B cell (primary cell): ENCODE data around the gene TERB2. TPM values are rescaled to one million over a fixed set of nuclear protein-coding genes. Genes with fewer than 3 reads are reported as not detected.
"Not testable (repeated sequence)": the region's sequence is repeated elsewhere in the genome, so short reads cannot be mapped to it uniquely, and the experiment has no call there.

Experiments used
- ATAC-seq: fragments of 200-7000 bp; cut with Tn5 transposase; one replicate; pipeline ENCODE4 v1.10.0; 2021; ENCODE audit warnings: low read depth, mild to moderate bottlenecking, moderate number of reproducible peaks, moderate library complexity
- CTCF ChIA-PET: fragments of 350-600 bp; sonication (Branson Sonifier 250); formaldehyde crosslinking; loops from one replicate; lab custom pipeline; 2021; ENCODE audit warnings: antibody characterized with exemption, inconsistent platforms; lab: Charles Lee
- POLR2A ChIA-PET: fragments of 350-600 bp; sonication (Branson Sonifier 250); formaldehyde crosslinking; loops from one replicate; lab custom pipeline; 2021; ENCODE audit warnings: antibody characterized with exemption; lab: Charles Lee
- DNase-seq: peaks from one replicate; pipeline ENCODE4 v3.0.0; 2013
- H2AFZ ChIP-seq: 2 replicates; pipeline ENCODE4 v1.6.1; 2012; ENCODE audit warnings: mild to moderate bottlenecking, low read depth, low read length; ENCODE audit not compliant: insufficient read depth, poor library complexity, severe bottlenecking
- H3K27ac ChIP-seq, 2 donors: 1 replicate in 1 of 2; 2 replicates in 1 of 2; pipeline ENCODE4 v1.5.1; 2012 to 2013; ENCODE audit warnings: low read length in 2 of 2, mild to moderate bottlenecking in 2 of 2, moderate library complexity in 1 of 2
- H3K27me3 ChIP-seq, 4 experiments: fragments of 200-600 bp in 1 of 4; sonication (generic) in 1 of 4; replicated peaks in 1 of 4; 1 replicate in 2 of 4; 2 replicates in 2 of 4; pipeline versions ENCODE4 v1.6.1 to v1.7.0; 2013 to 2016; ENCODE audit warnings: low read length in 3 of 4, mild to moderate bottlenecking in 2 of 4, mixed read lengths in 1 of 4, moderate library complexity in 1 of 4; ENCODE audit not compliant: insufficient read depth in 4 of 4, control insufficient read depth in 3 of 4; ENCODE audit errors: control extremely low read depth in 1 of 4
- H3K36me3 ChIP-seq, 2 experiments: replicated peaks in 1 of 2; 1 replicate in 1 of 2; 2 replicates in 1 of 2; pipeline versions ENCODE4 v1.6.1 to v1.7.1; 2013; ENCODE audit warnings: low read length in 1 of 2; ENCODE audit not compliant: insufficient read depth in 2 of 2, control insufficient read depth in 1 of 2; ENCODE audit errors: control extremely low read depth in 1 of 2, extremely low read depth in 1 of 2
- H3K4me1 ChIP-seq, 2 donors: fragments of 200-600 bp in 1 of 2; sonication (generic) in 1 of 2; 1 replicate in 1 of 2; 2 replicates in 1 of 2; pipeline versions ENCODE4 v1.5.1 to v1.6.1; 2013 to 2017; ENCODE audit warnings: low read length in 2 of 2; ENCODE audit not compliant: control insufficient read depth in 2 of 2, insufficient read depth in 2 of 2
- H3K4me2 ChIP-seq: replicated peaks from 2 replicates; pipeline ENCODE3; 2012; ENCODE audit warnings: mild to moderate bottlenecking, low read depth, low read length; ENCODE audit not compliant: poor library complexity, severe bottlenecking
- H3K4me3 ChIP-seq, 5 experiments: fragments of 200-600 bp in 1 of 5; sonication (generic) in 1 of 5; 1 replicate in 3 of 5; 2 replicates in 2 of 5; pipeline versions ENCODE4 v1.5.1 to v1.7.0; 2011 to 2016; ENCODE audit warnings: low read length in 4 of 5, mild to moderate bottlenecking in 4 of 5, low read depth in 2 of 5, control low read depth in 1 of 5, moderate library complexity in 1 of 5; ENCODE audit not compliant: insufficient read depth in 1 of 5; ENCODE audit errors: control extremely low read depth in 1 of 5, extremely low read depth in 1 of 5
- H3K79me2 ChIP-seq: fragments of 200-600 bp; sonication (generic); one replicate; pipeline ENCODE4 v1.6.0; 2016; ENCODE audit warnings: low read length; ENCODE audit not compliant: control insufficient read depth, insufficient read depth
- H3K9ac ChIP-seq: fragments of 200-600 bp; sonication (generic); 2 replicates; pipeline ENCODE4 v1.6.1; 2017; ENCODE audit warnings: mild to moderate bottlenecking, low read length, moderate library complexity
- H3K9me3 ChIP-seq, 3 donors: one replicate each; pipeline versions ENCODE4 v1.6.1 to v1.7.1; 2013; ENCODE audit warnings: low read length in 2 of 3; ENCODE audit not compliant: control insufficient read depth in 2 of 3, insufficient read depth in 1 of 3; ENCODE audit errors: control extremely low read depth in 1 of 3
- H4K20me1 ChIP-seq: 2 replicates; pipeline ENCODE4 v1.6.0; 2012; ENCODE audit warnings: mild to moderate bottlenecking, low read length; ENCODE audit not compliant: insufficient read depth, control insufficient read depth, poor library complexity, severe bottlenecking
- H3K27ac Mint-ChIP-seq: one replicate; pipeline ENCODE4 v1.8.0; 2021; ENCODE audit warnings: mixed read lengths
- H3K27me3 Mint-ChIP-seq: one replicate; pipeline ENCODE4 v1.8.0; 2021; ENCODE audit warnings: mixed read lengths
- H3K4me1 Mint-ChIP-seq: one replicate; pipeline ENCODE4 v1.8.0; 2021; ENCODE audit warnings: mixed read lengths
- H3K4me3 Mint-ChIP-seq: one replicate; pipeline ENCODE4 v1.8.0; 2021; ENCODE audit warnings: mixed read lengths
- H3K9me3 Mint-ChIP-seq: one replicate; pipeline ENCODE4 v1.8.0; 2022; ENCODE audit warnings: mixed read lengths; ENCODE audit not compliant: insufficient read depth
- EZH2 ChIP-seq: IDR thresholded peaks from 2 replicates; pipeline ENCODE4 v1.6.1; 2012; ENCODE audit warnings: borderline replicate concordance, low read depth, mild to moderate bottlenecking, moderate library complexity, low read length; ENCODE audit not compliant: insufficient read depth, poor library complexity, severe bottlenecking
- WGBS: methylation state at CpG from one replicate; pipeline ENCODE4 v1.1.5; 2013; ENCODE audit warnings: missing lambda C conversion rate; ENCODE audit not compliant: insufficient coverage; 5-methylcytosine and 5-hydroxymethylcytosine counted together
- intact Hi-C: fragments of 100-400 bp; cut with micrococcal nuclease; formaldehyde crosslinking; loops from one replicate; pipeline ENCODE4 v1.10.0; 2022
- polyA plus RNA-seq: library from polyadenylated mRNA; depleted of rRNA; stranded (reverse); fragments of >200 nt; gene quantifications from 2 replicates; pipeline ENCODE4 v1.2.3, GENCODE V29; 2012
- total RNA-seq, 2 donors: library from RNA; stranded (reverse); fragments of 120-200 nt in 1 of 2; gene quantifications; 1 replicate in 1 of 2; 2 replicates in 1 of 2; pipeline versions ENCODE4 v1.2.3 to v1.2.4, GENCODE V29; 2013 to 2022
- TF ChIP-seq, protein P1 (sequence below): fragments of 200-600 bp; IDR thresholded peaks from one replicate; pipeline ENCODE4 v1.8.0; 2022; ENCODE audit warnings: antibody characterized with exemption, mild to moderate bottlenecking

The TERB2 gene
- total and polyA plus RNA-seq, 2 donors (not counting 1 experiment from before 2014, with no cell fraction given), result not detected

DNA sequence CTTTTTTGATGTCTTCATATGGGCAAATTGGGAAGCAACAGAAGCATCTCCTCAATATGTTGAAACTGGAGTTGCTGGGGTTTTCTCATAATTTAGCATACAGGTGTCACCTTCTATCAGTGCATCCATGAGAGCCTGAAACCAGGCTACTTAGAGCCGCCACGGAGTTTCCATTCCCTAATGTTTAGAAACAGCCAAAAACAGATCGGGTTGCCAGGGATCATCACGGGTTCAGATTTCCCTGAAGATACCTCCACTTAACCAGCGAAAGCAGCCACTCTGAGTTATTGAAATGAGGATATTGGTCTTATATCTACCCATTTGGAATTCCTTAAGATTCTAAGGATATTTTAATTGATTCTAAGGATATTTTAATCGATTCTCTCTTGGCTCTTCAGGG is 14.5 kb downstream of the TERB2 start:
- H2AFZ ChIP-seq, result no peak overlapping the region
- no peak overlapping the region for H3K27ac ChIP-seq
- Mint-ChIP-seq H3K27ac (no peak overlapping the region), H3K4me3 (no peak overlapping the region), H3K27me3 (peaks cover 9% of the 10 kb centered on the region), H3K4me1 (no peaks in the 10 kb centered on the region), H3K9me3 (no peaks in the 10 kb centered on the region)
- H3K4me2 ChIP-seq, result no peak overlapping the region
- DNase-seq, result no peak
- H4K20me1 ChIP-seq, result no peaks in the 10 kb centered on the region
- POLR2A ChIA-PET, result no interaction called here
- TF ChIP-seq EZH2, result no peak
- TF ChIP-seq, protein P1, sequence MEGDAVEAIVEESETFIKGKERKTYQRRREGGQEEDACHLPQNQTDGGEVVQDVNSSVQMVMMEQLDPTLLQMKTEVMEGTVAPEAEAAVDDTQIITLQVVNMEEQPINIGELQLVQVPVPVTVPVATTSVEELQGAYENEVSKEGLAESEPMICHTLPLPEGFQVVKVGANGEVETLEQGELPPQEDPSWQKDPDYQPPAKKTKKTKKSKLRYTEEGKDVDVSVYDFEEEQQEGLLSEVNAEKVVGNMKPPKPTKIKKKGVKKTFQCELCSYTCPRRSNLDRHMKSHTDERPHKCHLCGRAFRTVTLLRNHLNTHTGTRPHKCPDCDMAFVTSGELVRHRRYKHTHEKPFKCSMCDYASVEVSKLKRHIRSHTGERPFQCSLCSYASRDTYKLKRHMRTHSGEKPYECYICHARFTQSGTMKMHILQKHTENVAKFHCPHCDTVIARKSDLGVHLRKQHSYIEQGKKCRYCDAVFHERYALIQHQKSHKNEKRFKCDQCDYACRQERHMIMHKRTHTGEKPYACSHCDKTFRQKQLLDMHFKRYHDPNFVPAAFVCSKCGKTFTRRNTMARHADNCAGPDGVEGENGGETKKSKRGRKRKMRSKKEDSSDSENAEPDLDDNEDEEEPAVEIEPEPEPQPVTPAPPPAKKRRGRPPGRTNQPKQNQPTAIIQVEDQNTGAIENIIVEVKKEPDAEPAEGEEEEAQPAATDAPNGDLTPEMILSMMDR, result no peak
- H3K9me3 ChIP-seq, result no peaks in the 10 kb centered on the region
- WGBS, result 100% methylated on average over 2 of the region's 6 CpGs
- CTCF ChIA-PET, result interaction anchor here (5.2 kb wide), 1 partner anchor 147 kb away, joined by 58 read pairs; no protein-coding TSS in a partner anchor
- H3K4me3 ChIP-seq, result no peak overlapping the region
- H3K9ac ChIP-seq, result no peak overlapping the region
- H3K4me1 ChIP-seq, result no peaks in the 10 kb centered on the region
- intact Hi-C loops, result no loop called here
- no peaks in the 10 kb centered on the region for H3K27me3 ChIP-seq
- no peaks in the 10 kb centered on the region for H3K36me3 ChIP-seq
- ATAC-seq, result no peak
- H3K79me2 ChIP-seq, result no peaks in the 10 kb centered on the region

DNA sequence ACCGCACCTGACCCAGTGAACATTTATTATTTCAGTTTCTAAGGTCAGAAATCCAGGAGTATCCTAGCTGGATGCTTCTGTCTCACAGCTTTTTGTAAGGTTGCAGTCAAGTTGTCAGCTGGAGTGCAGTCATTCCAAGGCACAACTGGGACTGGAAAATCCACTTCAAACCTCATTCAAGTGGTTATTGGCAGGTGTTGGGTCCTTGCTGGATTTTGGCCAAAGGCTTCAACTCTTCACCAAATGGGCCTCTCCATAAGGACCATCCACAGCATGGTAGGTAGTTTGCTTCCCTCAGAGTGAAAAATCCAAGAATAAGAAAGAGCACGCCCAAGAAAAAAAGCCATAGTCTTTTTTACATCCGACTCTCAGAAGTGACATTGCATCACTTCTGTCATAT is 19.7 kb downstream of the TERB2 start:
- H4K20me1 ChIP-seq, H3K4me1 Mint-ChIP-seq, H3K4me3 ChIP-seq, H3K4me2 ChIP-seq, H3K27ac Mint-ChIP-seq, intact Hi-C loops, H3K27me3 ChIP-seq, POLR2A ChIA-PET, H3K9ac ChIP-seq, H3K79me2 ChIP-seq, H3K4me3 Mint-ChIP-seq, H3K4me1 ChIP-seq, H2AFZ ChIP-seq, H3K9me3 Mint-ChIP-seq, H3K9me3 ChIP-seq, H3K27ac ChIP-seq, ATAC-seq, DNase-seq, H3K36me3 ChIP-seq, H3K27me3 Mint-ChIP-seq: not testable (repeated sequence)
- CTCF ChIA-PET, result interaction anchor here (1.2 kb wide), 1 partner anchor 142 kb away, joined by 4 read pairs; no protein-coding TSS in a partner anchor
- 90% methylated on average over 1 of the region's 3 CpGs for WGBS

DNA sequence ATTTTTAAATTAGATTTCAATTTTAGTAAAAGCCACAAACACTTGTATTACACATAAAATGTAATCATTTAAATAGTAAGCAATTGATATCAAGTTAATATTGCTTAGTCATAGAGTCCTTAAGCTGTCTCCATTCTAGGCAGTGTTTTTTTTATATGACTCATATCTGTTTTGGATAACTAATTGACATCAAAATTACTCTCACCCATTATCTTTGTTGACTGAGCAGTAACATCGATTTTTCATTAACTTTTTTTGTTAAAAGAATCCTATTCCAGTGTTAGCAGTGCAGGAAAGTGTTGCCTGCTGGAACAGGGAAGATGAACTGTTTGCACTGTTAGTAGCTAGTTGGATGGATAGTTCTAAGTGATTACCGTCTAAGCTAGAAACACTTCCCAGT is 21.3 kb downstream of the TERB2 start:
- ATAC-seq, H3K27me3 Mint-ChIP-seq, DNase-seq, H3K9me3 Mint-ChIP-seq, POLR2A ChIA-PET, H3K27ac ChIP-seq, H3K27me3 ChIP-seq, H3K9ac ChIP-seq, H3K9me3 ChIP-seq, H3K36me3 ChIP-seq, H2AFZ ChIP-seq, H4K20me1 ChIP-seq, H3K4me2 ChIP-seq, H3K4me1 ChIP-seq, H3K4me3 ChIP-seq, H3K4me3 Mint-ChIP-seq, H3K79me2 ChIP-seq, H3K27ac Mint-ChIP-seq, H3K4me1 Mint-ChIP-seq, intact Hi-C loops: not testable (repeated sequence)
- CTCF ChIA-PET, result interaction anchor here (1.4 to 1.7 kb wide), 2 partner anchors 9 to 140 kb away, joined by 6 to 7 read pairs; no protein-coding TSS in a partner anchor
- no CpG with 5 or more reads among the region's 2 CpGs for WGBS
